NOMO-1 treated with dmso at 0.1 percent for 144 hours (cell line): ENCODE data around the gene SLC25A18.
"Not testable (repeated sequence)": the region's sequence is repeated elsewhere in the genome, so short reads cannot be mapped to it uniquely, and the experiment has no call there.

Source experiments
- DNase-seq: peaks from one replicate; lab custom pipeline; 2025; ENCODE audit not compliant: unreplicated experiment; lab: John Stamatoyannopoulos, UW

SLC25A18 gene, protein sequence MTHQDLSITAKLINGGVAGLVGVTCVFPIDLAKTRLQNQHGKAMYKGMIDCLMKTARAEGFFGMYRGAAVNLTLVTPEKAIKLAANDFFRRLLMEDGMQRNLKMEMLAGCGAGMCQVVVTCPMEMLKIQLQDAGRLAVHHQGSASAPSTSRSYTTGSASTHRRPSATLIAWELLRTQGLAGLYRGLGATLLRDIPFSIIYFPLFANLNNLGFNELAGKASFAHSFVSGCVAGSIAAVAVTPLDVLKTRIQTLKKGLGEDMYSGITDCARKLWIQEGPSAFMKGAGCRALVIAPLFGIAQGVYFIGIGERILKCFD

DNA sequence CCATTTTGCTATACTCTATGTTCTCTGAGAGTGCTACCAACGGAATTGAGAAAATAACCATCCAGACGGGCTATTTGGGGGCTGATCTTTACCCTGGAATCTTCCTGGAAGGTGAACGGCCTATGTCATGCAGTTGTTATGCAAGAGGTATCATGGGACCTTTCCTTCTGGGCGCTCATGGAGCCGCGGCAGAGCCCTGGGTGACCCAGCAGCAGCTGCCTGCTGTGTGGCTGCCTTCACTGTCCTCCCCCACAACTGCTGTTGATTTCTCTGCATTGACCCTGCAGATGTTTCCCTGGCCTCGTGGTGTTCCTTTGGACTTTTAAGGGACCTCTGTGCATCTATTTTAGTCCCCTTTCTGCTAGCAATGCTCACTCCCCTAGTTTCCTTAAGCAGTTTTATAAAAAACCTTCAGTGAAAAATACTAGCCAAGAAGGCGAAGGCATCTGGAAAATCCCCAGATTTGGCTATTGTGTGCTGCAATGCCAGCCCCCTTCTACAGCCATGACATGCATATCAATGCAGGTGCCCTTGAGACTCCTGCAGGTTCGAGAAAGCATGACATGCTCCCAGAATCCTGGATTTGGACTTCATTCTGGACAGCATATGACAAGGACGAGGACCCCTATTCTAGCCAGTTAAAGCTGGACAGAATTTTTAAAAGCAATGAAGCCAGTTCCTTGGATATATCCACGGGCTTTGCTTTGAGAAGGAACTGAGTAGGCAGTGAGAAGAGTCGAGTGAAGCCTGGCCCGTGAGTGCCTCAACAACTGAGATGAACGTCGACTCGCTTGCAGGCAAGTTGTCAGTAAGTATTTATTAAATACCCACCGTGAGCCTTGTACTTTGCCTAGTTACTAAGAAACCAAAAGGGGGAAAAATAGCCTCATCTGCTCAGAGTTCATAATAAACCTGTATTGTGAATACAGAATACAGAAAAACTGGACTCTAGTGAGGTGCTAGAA, at the start of gene SLC25A18:
Gene SLC25A18, plus strand, starts transcription at position 593 of the 965 bp plus-strand sequence. CDS start 16,447 bp downstream, outside the sequence.
- DNase-seq: no peak

DNA sequence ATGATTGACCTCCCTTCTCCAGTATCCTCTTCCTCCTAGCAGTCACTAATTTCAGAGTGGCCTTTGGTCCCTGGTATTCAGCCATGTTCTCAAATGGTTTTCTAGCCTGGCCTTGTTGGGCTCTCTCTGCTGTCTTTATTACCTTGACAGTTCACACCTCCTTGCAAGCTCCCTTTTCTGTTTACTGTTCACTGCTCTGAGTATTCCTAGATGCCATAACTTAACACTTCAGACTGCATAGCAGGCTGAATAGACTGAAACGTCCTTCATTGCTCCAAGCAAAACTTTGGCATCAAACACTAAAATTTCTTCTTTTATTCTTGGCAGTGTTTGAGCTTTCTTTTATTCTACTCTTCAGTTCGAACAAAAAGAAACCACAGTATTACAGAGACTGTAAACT, 49.7 kb upstream of the SLC25A18 start:
- DNase-seq: no peak

DNA sequence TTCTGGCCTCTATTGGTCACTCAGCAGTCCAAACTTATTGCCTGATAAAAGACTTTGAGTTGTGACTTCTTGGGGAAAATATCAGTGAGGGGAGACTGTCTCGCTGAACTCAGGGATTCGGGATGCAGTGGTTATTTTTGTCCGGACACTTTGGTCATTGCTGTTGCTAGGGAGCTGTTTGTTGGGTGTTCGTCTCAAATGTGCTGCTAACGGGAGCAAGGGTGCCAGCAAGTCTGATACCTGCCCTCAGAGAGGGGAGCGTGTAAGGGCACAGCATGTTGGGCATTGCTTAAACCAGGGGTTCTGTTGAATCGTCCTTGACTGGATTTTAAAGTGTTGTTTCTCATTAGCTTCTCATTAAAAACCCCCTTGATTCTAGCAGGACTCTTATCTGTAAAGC, 49.2 kb upstream of the SLC25A18 start:
- no peak for DNase-seq

DNA sequence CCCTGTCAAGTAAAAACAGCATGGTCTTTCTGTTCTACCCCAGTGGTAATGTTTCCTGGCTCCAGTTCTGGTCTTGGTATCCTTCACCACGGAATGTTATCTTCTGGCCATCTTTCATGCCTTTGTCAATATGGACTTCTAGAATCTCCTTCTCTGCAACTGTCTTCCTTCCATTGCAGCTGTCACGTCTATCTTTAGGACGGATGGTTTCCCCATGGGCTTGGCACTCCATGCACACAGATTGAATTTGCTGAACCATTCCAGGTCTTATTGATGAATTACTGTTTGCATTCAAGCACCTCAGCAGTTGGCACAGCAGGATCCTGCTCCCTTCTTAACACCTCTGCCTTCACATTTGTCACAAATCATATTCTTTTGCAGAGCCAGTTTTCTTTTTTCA, 44.9 kb upstream of the SLC25A18 start:
- no peak for DNase-seq

DNA sequence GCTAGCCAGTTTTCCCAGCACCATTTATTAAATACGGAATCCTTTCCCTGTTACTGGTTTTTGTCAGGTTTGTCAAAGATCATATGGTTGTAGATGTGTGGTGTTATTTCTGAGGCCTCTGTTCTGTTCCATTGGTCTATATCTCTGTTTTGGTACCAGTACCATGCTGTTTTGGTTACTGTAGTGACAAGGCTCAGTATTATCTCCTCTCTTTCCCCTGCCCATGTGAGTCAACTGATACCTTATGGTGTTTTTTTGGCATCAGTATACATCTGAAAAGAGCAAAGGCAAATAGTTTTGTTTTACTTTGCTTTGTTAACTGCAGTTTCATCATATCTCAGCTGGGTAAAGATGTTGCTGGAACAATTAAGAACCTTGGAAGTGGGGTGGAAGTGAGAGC, 41.3 kb upstream of the SLC25A18 start:
- DNase-seq: not testable (repeated sequence)

DNA sequence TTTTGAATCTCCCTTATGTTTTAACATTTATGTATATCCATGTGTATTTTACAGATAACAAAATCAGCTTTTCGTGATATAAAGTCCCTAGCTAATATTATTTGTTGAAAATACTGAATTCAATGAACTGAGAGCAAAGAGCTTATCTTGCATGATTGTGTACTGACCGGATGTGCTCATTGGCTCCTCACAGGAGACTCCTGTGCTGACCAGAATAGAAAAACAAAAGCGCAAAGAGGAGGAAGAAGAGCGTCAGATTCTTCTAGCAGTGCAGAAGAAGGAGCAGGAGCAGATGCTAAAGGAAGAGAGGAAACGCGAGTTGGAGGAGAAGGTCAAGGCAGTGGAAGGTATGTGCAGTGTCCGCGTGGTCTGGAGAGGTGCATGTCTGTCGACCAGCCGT, 39.4 kb upstream of the SLC25A18 start:
- no peak for DNase-seq

DNA sequence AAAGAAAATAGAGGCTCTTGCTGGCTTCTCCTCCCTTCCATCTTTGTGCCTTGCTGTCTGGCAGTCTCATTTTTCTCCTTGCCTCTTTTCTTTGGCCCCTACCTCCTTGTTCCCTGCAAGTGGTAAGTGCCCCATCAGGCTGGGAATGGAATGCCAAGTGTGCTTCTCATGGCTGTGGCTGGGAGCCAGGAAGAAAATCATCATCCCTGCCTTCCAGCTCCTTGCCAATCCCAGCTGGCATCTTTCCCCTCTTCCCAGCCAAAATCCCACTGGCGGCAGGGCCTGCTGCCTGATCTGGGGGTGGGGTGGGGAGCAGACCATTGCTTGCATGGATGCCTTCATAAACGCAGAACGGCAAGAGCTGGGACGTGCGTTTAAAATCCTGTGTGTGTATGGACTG, 27.0 kb upstream of the SLC25A18 start:
- no peak for DNase-seq

DNA sequence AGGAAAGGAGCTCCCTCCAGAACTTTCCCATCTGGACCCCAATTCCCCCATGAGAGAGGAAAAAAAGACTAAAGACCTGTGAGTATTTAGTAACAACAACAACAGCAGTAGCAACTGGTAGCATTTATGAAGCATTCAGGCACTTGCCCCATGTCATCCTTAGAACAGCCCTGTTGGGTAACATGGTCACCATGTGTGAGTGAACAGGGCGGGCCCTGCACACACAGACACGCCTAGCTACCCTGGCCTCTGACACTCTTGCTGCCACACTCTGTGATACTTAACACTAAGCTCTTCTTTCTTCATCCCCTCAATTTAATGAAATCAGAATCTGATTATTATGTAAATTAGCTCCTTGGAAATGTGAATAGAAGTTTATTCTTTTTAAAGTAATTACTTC, 26.1 kb upstream of the SLC25A18 start:
- no peak for DNase-seq

DNA sequence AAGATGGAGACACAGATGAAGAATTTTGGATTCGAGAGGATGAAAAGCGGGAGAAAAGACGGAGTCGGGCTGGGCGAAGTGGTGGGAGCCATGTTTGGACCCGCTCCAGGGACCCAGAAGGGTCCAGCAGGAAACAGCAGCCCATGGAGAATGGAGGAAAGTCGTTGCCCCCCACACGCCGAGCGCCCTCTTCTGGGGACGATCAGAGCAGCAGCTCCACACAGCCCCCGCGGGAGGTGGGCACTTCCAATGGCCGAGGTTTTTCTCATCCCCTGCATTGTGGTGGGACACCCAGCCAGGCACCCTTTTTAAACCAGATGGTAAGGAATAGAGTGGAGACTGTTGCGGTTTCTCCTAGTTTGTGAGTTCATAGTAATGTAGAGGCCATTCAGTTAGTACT, 22.8 kb upstream of the SLC25A18 start:
- no peak for DNase-seq

DNA sequence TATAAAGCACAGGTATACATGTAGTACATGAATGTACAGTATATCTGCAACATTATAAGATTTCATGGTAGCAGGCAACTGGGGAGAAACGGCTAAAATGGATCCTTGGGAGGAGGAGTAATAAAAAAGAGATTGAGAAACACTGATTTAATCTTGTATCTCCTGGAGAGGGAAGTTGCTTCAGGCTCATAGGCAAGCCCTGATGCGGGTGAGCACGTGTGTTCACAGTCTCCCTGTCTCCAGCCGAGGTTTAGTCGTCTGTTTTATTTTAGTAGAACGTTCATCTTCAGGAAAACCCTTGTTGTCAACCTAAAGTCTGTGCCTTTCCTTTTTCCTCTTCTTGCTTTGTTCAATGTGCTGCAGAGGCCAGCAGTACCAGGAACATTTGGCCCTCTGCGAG, 21.8 kb upstream of the SLC25A18 start:
- DNase-seq: no peak

DNA sequence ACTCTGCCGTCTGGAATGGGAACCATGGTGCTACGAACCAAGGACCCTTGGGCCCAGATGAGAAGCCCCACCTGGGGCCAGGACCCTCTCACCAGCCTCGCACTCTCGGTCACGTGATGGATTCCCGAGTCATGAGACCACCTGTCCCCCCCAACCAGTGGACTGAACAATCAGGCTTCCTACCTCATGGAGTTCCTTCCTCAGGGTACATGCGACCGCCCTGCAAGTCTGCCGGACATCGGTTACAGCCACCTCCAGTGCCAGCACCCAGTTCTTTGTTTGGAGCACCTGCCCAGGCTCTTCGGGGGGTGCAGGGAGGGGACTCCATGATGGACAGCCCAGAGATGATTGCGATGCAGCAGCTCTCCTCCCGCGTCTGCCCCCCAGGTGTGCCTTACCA, 20.8 kb upstream of the SLC25A18 start:
- DNase-seq: no peak

DNA sequence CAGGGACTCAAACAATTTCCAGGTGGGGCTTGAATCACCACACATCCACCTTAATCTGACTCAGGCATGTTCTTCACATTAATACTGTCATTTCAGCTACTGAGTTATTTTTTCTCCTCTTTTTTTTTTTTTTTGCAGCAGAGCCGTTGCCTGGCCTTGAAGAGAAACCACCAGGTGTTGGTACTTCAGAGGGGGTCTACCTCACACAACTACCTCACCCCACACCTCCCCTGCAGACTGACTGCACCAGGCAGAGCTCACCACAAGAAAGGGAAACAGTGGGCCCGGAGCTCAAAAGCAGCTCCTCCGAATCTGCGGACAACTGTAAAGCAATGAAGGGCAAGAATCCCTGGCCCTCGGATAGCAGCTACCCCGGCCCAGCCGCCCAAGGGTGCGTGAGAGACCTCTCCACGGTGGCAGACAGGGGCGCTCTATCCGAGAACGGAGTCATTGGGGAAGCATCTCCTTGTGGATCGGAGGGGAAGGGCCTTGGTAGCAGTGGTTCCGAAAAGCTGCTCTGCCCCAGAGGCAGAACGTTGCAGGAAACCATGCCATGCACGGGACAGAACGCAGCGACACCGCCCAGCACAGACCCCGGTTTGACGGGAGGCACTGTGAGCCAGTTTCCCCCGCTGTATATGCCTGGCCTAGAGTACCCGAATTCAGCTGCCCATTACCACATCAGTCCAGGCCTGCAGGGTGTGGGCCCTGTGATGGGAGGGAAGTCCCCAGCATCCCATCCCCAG, 15.1 kb upstream of the SLC25A18 start:
- no peak for DNase-seq

DNA sequence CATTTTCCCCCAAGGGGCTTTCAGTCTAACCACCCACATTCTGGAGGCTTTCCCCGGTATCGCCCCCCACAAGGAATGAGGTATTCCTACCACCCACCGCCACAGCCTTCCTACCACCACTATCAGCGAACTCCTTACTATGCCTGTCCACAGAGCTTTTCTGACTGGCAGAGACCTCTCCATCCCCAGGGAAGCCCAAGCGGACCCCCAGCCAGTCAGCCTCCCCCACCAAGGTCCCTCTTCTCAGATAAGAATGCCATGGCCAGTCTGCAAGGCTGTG, 14.6 kb upstream of the SLC25A18 start:
- DNase-seq: no peak

DNA sequence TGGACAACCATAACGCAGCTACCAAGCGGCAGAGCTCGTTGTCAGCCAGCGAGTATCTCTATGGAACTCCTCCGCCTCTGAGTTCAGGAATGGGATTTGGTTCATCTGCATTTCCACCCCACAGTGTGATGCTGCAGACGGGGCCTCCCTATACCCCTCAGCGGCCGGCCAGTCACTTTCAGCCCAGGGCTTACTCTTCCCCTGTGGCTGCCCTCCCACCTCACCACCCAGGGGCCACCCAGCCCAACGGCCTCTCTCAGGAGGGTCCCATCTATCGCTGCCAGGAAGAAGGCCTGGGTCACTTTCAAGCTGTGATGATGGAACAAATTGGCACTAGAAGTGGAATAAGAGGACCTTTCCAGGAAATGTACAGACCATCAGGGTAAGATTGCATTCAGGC, 14.1 kb upstream of the SLC25A18 start:
- no peak for DNase-seq

DNA sequence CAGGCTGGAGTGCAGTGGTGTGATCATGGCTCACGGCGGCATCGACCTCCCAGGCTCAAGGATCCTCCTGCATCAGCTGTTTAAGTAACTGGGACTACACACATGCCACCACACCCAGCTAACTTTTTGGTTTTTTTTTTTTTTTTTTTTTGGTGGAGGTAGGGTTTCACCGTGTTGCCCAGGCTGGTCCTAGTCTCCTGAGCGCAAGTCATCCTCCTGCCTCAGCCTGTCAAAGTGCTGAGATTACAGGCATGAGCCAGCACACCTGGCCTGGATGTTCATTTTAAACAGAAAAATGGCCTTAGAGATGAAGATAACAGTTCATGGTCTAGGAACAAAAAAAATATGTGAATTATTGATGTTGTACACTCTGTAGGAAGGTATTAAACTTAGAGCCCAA, 13.6 kb upstream of the SLC25A18 start:
- DNase-seq: no peak

DNA sequence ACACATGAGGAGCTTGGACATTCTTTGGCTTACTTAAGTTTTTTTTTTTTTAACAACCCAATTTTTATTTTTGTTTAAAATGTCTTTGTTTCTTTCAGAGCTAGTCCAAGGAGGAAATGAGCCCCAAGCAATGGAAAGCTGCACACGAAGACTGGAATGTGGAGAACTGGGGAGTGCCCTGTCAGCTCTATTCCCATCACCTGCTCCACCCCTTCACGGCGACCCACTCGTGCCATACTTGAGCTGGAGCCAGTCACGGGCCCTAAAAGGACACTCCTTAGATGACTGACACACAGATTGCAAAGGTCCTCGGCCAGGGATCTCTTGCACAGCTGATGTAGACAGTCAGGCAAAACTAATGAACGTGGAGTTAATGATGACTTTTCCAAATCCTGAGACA, 10.6 kb upstream of the SLC25A18 start:
- no peak for DNase-seq

DNA sequence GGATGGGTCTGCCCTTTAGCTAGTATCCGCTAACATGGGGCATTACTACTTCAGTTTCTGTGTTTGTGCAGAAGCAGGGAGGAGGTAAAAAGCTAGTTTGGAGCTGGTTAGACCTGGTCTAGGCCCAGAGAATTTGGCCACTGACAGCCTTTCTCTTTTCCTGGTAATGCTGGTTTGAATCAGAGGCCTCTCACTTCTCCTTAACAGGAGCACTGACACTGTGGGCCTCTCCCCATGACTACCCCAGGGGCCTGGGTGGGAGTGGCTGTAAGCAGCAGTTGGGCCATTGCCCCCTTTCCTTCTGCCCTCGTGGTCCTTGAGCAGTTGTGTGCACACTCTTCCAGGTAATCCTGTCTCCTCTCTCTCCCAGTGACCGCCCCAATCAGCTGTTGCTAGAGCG, 8.5 kb upstream of the SLC25A18 start:
- no peak for DNase-seq

DNA sequence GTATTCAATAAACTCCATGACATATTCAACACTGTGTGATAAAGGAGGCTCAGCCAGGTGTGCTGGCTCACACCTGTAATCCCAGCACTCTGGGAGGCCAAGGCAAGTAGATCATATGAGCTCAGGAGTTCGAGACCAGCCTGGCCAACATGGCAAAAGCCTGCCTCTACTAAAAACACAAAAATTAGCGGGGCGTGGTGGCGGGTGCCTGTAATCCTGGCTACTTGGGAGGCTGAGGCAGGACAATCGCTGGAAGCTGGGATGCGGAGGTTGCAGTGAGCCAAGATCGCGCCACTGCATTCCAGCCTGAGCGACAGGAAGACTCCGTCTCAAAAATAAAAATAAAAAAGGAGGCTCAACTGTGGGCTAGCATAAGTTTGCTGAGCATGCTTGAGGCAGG, 4.1 kb upstream of the SLC25A18 start:
- no peak for DNase-seq

DNA sequence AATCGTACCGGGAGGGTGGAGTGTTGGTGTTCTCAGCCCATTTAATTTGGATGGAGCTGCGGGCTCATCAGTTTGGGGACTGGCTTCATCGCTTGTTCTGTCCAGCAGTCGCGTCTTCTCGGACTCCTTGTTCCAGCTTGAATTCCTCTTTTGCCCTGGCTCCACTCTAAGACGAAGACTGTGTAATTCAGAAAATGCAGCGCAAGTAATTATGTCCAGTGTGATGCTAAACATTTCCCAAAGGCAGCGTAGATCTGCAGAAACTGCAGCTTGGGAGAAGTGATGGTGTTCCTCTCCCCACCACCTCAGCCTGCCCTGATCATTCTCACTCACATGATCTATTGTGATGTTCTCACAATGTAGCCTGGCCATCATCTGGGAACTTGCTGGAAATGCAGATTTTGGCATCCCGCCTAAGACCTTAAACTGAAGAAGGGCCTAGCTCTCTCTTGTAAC, 666 bp downstream of the SLC25A18 start:
- DNase-seq: no peak

DNA sequence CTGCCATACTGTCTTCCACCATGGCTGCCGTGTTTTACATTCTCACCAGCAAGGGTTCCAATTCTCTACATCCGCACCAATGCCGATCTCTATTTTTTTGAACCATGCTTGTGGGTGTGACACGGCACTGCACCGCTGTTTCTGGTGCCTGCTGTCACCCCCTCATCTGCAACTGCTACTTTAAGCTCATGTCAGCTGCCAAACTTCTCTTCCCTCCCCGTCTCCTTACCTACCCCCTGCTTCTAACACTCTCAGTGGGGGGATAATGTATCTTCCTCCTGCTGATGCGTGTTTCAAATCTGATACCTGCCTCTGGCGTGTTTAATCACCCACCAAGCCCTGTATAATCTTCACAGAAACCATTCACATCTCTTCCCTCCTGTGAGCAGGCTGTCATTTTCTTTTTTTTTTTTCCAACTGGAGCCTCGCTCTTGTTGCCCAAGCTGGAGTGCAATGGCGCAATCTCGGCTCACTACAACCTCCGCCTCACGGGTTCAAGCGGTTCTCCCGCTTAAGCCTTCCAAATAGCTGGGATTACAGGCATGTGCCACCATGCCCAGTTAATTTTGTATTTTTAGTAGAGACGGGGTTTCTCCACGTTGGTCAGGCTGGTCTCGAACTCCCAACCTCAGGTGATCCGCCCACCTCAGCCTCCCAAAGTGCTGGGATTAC, 2.9 kb downstream of the SLC25A18 start:
- not testable (repeated sequence) for DNase-seq

DNA sequence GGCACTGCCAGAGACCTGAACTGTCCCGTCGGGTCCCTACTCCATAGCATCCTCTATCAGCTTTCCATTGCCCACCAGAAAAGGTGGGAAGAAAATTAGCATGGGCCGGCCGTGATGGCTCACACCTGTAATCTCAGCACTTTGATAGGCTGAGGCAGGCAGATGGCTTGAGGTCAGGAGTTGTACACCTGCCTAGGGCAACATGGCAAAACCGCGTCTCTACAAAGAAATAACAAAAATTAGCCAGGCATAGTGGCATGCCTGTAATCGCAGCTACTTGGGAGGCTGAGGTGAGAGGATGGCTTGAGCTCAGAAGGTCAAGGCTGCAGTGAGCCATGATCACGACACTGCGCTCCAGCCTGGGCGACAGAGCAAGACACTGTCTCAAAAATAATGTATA, 3.5 kb downstream of the SLC25A18 start:
- no peak for DNase-seq
